GM13976 (cell line): Measurements from ENCODE around the gene LRRTM4.

Experiments used
- DNase-seq: peaks from one replicate; pipeline ENCODE4 v3.0.0; 2012; ENCODE audit warnings: low spot score
- in situ Hi-C: fragments of 300-500 bp; cut with MboI; formaldehyde crosslinking; loops from one replicate; pipeline ENCODE4 v1.12.0; 2022; ENCODE audit warnings: low sequenced_read_pairs, mixed read lengths, inconsistent platforms; ENCODE audit not compliant: unreplicated experiment
- TF ChIP-seq, protein P1 (sequence below): IDR thresholded peaks from 2 replicates; pipeline ENCODE4 v1.5.1; 2012; ENCODE audit warnings: borderline replicate concordance, mild to moderate bottlenecking; ENCODE audit not compliant: insufficient read depth; ENCODE audit errors: extremely low read depth, missing control alignments, control extremely low read depth

LRRTM4 gene

DNA sequence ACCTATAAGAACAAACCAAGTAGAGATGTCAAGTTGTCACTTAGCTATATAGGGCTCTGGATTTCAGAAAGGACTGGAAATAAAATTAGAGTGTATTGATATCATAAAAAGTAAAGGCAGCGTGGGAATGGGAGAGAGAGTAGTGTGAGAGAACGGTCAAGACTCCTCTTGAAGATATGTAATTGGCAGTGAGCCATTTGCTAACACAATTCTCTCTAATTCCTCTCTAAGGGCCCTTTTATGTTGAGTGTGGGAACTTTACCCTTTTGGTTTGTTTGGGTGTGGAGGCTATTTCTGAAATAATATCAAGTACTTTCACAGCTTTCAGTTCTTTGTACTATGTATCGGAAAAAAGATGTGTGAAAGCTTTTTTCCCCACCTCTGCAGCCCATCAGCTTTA is 196.8 kb downstream of the LRRTM4 start:
- in situ Hi-C loops, result no loop called here
- DNase-seq, result no peak
- TF ChIP-seq, protein P1, sequence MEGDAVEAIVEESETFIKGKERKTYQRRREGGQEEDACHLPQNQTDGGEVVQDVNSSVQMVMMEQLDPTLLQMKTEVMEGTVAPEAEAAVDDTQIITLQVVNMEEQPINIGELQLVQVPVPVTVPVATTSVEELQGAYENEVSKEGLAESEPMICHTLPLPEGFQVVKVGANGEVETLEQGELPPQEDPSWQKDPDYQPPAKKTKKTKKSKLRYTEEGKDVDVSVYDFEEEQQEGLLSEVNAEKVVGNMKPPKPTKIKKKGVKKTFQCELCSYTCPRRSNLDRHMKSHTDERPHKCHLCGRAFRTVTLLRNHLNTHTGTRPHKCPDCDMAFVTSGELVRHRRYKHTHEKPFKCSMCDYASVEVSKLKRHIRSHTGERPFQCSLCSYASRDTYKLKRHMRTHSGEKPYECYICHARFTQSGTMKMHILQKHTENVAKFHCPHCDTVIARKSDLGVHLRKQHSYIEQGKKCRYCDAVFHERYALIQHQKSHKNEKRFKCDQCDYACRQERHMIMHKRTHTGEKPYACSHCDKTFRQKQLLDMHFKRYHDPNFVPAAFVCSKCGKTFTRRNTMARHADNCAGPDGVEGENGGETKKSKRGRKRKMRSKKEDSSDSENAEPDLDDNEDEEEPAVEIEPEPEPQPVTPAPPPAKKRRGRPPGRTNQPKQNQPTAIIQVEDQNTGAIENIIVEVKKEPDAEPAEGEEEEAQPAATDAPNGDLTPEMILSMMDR, result no peak

DNA sequence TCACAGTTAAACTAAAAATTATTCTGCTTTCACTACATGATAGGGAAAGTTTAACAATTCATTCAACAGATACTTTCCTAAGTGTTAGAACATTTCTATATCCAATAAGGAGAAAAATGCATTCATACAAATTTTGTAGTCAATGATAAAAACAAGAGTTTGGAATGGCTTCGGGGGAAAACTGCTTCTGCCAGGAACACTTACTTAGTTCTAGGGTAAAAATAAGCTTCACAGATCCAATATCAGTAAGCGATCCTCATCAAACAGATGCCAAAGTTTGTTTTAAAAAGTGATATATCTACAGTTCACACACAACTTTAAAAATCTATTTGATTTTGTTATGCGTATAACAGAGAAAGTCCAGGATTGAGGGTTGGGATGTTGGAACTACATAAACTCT is 199.7 kb downstream of the LRRTM4 start:
- no peak for DNase-seq
- TF ChIP-seq, protein P1, result no peak
- in situ Hi-C loops, result no loop called here

DNA sequence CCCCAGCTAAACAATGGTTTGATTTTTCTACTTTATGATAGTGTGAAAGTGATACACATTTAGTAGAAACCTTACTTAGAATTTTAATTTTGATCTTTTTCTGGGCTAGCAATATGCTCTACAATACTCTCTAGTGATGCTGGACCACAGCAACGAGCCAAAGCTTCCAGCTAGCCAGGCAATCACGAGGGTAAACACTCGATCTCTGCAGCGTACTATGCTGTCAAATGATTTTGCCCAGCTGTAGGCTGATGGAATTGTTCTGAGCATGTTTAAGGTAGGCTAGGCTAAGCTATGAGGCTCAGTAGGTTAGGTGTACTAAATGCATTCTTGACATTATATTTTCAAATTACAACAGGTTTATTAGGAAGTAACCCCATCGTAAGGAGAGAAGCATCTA is 207.5 kb downstream of the LRRTM4 start:
- in situ Hi-C loops, result no loop called here
- DNase-seq, result no peak

DNA sequence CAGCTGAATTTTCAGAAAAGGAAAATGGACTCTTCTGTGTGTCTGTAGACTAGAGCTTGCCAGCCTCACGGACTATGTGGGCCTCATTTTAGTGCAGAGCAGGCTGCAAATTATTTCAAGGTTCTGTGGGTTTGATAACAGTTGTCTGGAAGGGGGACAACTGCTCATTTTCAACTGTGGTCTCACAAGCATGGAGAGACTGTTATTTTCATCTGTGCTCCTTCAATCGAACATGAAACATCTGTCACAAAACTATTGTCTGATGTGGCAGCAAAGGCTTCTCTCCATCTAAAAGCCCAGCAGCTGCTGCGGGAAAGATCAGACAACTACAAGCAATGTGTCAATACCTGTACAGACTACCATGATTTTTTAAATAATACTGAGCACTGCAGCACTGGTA is 211.8 kb downstream of the LRRTM4 start:
- TF ChIP-seq, protein P1, result no peak
- in situ Hi-C loops, result no loop called here
- DNase-seq, result no peak

More for the DNA sequence above, 207.5 kb downstream of the LRRTM4 start:
- TF ChIP-seq, protein P1, result no peak

DNA sequence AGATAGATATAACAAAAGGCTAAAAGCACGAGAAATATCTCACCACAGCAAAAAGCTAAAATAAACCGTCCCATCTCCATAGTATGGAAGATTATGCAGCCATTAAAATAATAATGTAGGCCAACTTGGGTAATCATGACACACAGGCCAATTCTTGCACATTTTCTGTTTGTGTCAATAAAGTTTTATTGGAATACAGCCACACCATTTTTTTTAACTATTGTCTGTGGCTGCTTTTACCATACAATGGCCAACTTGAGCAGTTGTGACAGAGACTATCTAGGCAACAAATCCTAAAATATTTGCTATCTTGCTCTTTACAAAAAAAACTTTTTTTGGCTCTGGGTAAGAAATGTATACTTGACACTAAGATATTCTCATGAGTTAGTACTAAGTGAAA is 212.5 kb downstream of the LRRTM4 start:
- in situ Hi-C loops, result no loop called here
- no peak for DNase-seq
- TF ChIP-seq, protein P1, result no peak

DNA sequence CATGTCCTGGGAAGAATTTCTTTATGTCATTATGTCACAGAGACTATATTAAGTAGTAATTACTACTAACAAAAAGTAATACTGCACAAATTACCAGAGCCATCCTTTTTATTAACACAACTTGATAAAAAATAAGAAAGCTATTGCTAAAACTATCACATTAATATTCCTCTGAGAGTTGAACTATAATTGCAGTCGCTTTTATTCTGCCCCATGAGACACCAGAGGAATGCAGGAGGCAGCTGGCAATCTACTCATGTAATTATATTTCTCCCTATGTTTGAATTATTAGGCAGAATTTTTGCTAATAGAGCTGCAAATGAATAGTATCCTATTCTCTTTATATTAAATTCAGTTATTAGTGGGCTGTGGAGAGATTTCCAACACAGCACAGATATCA is 220.7 kb downstream of the LRRTM4 start:
- no peak for DNase-seq
- in situ Hi-C loops, result no loop called here
- TF ChIP-seq, protein P1, result no peak

DNA sequence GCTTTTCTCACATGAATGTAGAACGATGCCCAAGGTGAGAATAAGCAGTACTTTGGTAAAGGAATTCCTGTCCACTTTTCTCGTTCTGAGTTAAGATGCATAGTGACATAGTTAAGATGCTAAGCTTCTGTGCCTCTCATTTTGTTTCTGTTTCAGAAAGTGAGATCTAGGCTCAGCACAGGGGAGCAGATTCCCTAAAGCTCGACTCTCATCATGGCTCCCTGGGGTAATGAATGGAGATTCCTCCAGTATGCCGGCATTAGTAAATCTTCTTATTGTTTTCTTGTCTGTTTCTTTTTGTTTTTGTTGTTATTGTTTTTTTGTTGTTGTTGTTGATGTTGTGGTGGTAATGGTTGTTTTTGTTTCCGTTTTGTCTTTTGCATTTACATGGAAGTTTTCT is 225.4 kb downstream of the LRRTM4 start:
- in situ Hi-C loops, result no loop called here
- no peak for DNase-seq
- TF ChIP-seq, protein P1, result no peak
